ENCODE results near the gene SMKR1. TPM values are rescaled to one million over a fixed set of nuclear protein-coding genes. Genes with fewer than 3 reads are reported as not detected.

SMKR1 gene
- total RNA-seq, 2 donors from 2014 or later: 0.55 to 0.97 TPM

DNA sequence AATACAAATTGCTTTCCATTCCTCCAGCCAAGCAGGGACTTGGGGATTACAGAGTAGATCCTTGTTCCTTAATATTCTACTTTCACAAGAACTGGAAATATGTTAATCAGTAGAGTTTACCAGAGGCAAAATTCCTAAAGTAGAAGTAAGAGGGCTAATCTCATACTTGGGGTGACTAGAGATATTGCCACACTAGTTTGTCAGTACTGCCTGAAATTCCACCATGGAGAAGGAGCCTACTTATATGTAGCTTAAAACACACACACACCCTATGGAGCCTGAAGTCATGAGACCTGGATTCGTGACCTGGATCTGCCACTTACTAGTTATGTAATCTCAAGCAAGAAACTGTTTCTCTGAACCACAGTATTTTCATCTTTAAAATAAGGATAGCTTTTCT is 34.2 kb upstream of the SMKR1 start:
- Histone ChIP-seq H3K4me1 (ENCODE audit: control insufficient read depth, insufficient read depth, low read length) (no peaks in the 10 kb centered on the region), H3K27ac (ENCODE audit: low read depth, low read length) (no peak overlapping the region), H3K4me3 (ENCODE audit: low read length) (no peak overlapping the region), H3K36me3 (ENCODE audit: control insufficient read depth, insufficient read depth, low read length) (peaks cover 26% of the 10 kb centered on the region), H3K27me3 (ENCODE audit: control insufficient read depth, insufficient read depth, low read length, poor library complexity, severe bottlenecking) (no peaks in the 10 kb centered on the region), H3K9ac (ENCODE audit: extremely low read depth, low read length, poor library complexity, severe bottlenecking) (no peak overlapping the region), H3K9me3 (ENCODE audit: control insufficient read depth, low read length) (no peaks in the 10 kb centered on the region)
- Mint-ChIP-seq H3K27me3 (ENCODE audit: insufficient read depth) (no peaks in the 10 kb centered on the region), H3K4me1 (peaks cover 14% of the 10 kb centered on the region), H3K27ac (no peak overlapping the region), H3K4me3 (no peak overlapping the region), H3K36me3 (ENCODE audit: low read depth) (peaks cover 35% of the 10 kb centered on the region), H3K9me3 (no peaks in the 10 kb centered on the region)
- DNase-seq: no peak
- 92% methylated on average over 1 of the region's 1 CpG; no CpG with 5 or more reads in 1 of the 2 experiments for WGBS, 2 experiments (ENCODE audit: insufficient coverage in 1 of 2, insufficient read length in 1 of 2)
- TF ChIP-seq, protein P1, sequence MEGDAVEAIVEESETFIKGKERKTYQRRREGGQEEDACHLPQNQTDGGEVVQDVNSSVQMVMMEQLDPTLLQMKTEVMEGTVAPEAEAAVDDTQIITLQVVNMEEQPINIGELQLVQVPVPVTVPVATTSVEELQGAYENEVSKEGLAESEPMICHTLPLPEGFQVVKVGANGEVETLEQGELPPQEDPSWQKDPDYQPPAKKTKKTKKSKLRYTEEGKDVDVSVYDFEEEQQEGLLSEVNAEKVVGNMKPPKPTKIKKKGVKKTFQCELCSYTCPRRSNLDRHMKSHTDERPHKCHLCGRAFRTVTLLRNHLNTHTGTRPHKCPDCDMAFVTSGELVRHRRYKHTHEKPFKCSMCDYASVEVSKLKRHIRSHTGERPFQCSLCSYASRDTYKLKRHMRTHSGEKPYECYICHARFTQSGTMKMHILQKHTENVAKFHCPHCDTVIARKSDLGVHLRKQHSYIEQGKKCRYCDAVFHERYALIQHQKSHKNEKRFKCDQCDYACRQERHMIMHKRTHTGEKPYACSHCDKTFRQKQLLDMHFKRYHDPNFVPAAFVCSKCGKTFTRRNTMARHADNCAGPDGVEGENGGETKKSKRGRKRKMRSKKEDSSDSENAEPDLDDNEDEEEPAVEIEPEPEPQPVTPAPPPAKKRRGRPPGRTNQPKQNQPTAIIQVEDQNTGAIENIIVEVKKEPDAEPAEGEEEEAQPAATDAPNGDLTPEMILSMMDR (conservative IDR thresholded peaks at IDR 0.05): no peak

DNA sequence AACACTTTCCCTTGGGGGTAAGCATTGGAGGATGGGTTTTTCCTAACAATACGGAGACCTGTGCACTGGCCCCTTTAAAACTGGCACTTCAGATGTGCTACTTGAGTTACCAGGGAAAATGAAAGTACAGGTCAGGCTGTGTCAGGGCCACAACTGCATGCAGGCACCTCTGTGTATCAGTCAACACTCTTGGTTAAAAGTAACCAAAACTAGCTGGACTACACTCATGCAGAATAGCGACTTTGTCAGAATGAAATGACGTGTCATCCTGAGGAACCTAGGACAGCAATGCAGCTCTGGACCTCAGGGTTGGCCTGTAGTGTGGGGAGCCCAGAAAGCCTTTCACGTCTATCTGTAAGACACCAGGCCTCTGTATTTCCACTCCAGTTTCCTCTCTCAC is 33.8 kb upstream of the SMKR1 start:
- H3K27ac ChIP-seq (ENCODE audit: low read depth, low read length): no peak overlapping the region
- 90 to 98% methylated on average over 4 of the region's 4 CpGs for WGBS, 2 experiments (ENCODE audit: insufficient coverage in 1 of 2, insufficient read length in 1 of 2)
- no peak overlapping the region for H3K9ac ChIP-seq (ENCODE audit: extremely low read depth, low read length, poor library complexity, severe bottlenecking)
- H3K4me1 Mint-ChIP-seq: peaks cover 14% of the 10 kb centered on the region
- H3K27ac Mint-ChIP-seq: no peak overlapping the region
- no peaks in the 10 kb centered on the region for H3K4me1 ChIP-seq (ENCODE audit: control insufficient read depth, insufficient read depth, low read length)
- H3K9me3 Mint-ChIP-seq: no peaks in the 10 kb centered on the region
- no peak overlapping the region for H3K4me3 ChIP-seq (ENCODE audit: low read length)
- no peaks in the 10 kb centered on the region for H3K9me3 ChIP-seq (ENCODE audit: control insufficient read depth, low read length)
- no peaks in the 10 kb centered on the region for H3K27me3 ChIP-seq (ENCODE audit: control insufficient read depth, insufficient read depth, low read length, poor library complexity, severe bottlenecking)
- TF ChIP-seq, protein P1 (conservative IDR thresholded peaks at IDR 0.05): no peak
- peaks cover 37% of the 10 kb centered on the region for H3K36me3 Mint-ChIP-seq (ENCODE audit: low read depth)
- DNase-seq: no peak
- no peaks in the 10 kb centered on the region for H3K27me3 Mint-ChIP-seq (ENCODE audit: insufficient read depth)
- H3K36me3 ChIP-seq (ENCODE audit: control insufficient read depth, insufficient read depth, low read length): peaks cover 26% of the 10 kb centered on the region
- no peak overlapping the region for H3K4me3 Mint-ChIP-seq

DNA sequence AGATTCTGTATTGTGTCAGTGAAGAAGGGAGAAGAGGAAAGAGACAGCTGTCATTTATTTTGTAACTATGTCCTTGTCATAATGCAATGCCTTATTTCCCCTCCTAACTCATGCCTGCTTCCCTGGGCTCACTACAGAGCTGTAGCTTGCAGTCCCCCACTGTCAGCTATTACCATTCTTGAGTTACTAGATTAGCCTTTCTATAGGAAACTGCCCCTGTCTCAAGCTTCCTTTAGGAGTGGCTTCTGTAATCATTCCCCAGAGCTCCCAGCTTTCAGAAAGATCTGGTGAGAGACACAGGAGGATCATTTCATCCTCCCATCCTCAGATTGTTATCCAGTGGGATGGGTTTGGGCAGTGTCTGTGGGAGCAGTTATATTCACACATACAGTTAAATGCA is 32.4 kb upstream of the SMKR1 start:
- Mint-ChIP-seq H3K4me1 (peaks cover 10% of the 10 kb centered on the region), H3K4me3 (no peak overlapping the region), H3K36me3 (ENCODE audit: low read depth) (peaks cover 38% of the 10 kb centered on the region), H3K27me3 (ENCODE audit: insufficient read depth) (no peaks in the 10 kb centered on the region), H3K27ac (peak overlapping the region; percentile 4), H3K9me3 (peaks cover 3% of the 10 kb centered on the region)
- TF ChIP-seq, protein P1 (conservative IDR thresholded peaks at IDR 0.05): no peak
- peaks cover 34% of the 10 kb centered on the region for H3K36me3 ChIP-seq (ENCODE audit: control insufficient read depth, insufficient read depth, low read length)
- no peak overlapping the region for H3K27ac ChIP-seq (ENCODE audit: low read depth, low read length)
- DNase-seq: peak; percentile 57
- no peaks in the 10 kb centered on the region for H3K27me3 ChIP-seq (ENCODE audit: control insufficient read depth, insufficient read depth, low read length, poor library complexity, severe bottlenecking)
- H3K4me1 ChIP-seq (ENCODE audit: control insufficient read depth, insufficient read depth, low read length): no peaks in the 10 kb centered on the region
- no peaks in the 10 kb centered on the region for H3K9me3 ChIP-seq (ENCODE audit: control insufficient read depth, low read length)
- H3K4me3 ChIP-seq (ENCODE audit: low read length): no peak overlapping the region
- H3K9ac ChIP-seq (ENCODE audit: extremely low read depth, low read length, poor library complexity, severe bottlenecking): no peak overlapping the region

All from endodermal cell (in vitro differentiated cells).